ENCODE results near the gene SMIM10L1. TPM values are rescaled to one million over a fixed set of nuclear protein-coding genes. Genes with fewer than 3 reads are reported as not detected.
A peak's percentile ranks its signal among the peaks of the same experiment; 100 is the strongest.

Gene SMIM10L1
- total RNA-seq (2022) (9.7 and 11.0 TPM in 2 replicates), Bru-seq, nascent RNA (percentile 82 among the genes with signal in this experiment), BruChase-seq, experiment 1, labeled RNA remaining after a 6-hour chase (percentile 91 among the genes with signal in this experiment), BruChase-seq, experiment 2, labeled RNA remaining after a 2-hour chase (percentile 89 among the genes with signal in this experiment)
- long read RNA-seq, full-length matches to known transcripts = 58 of 58 reads
- long read RNA-seq, partial matches to known transcripts = 0 of 58 reads
- long read RNA-seq, other reads (novel, unspliced or antisense) = 0 of 58 reads

- intact Hi-C loops (cut with micrococcal nuclease; ENCODE audit: unreplicated experiment) = no loop called here
- H3K36me3 Mint-ChIP-seq (ENCODE audit: insufficient read depth, unreplicated experiment) = peaks cover 39% of the 10 kb centered on the region
- H3K4me3 Mint-ChIP-seq (ENCODE audit: low read depth, unreplicated experiment) = peak within 1 kb of the TSS; percentile 97
- CTCF ChIA-PET = interaction anchor here (1.2 to 1.6 kb wide), 3 partner anchors 28 to 400 kb away, joined by 5 to 13 read pairs (median 5); no protein-coding TSS in a partner anchor
- no peaks in the 10 kb centered on the region for H3K27me3 Mint-ChIP-seq (ENCODE audit: unreplicated experiment)
- DNase-seq = peak; percentile 92
- peaks cover 58% of the 10 kb centered on the region for H3K4me1 Mint-ChIP-seq (ENCODE audit: low read depth, unreplicated experiment)
- no TSS peak for BruUV-seq (replicated peaks)
- TF ChIP-seq CTCF (IDR thresholded peaks at IDR 0.05; ENCODE audit: unreplicated experiment) = no peak
- peak within 1 kb of the TSS; percentile 99 for H3K27ac Mint-ChIP-seq (ENCODE audit: unreplicated experiment)
- no peaks in the 10 kb centered on the region for H3K9me3 Mint-ChIP-seq (ENCODE audit: low read depth, unreplicated experiment)
These were observed at the start of gene SMIM10L1 for GRCh38 chr12:11171145-11171968. TSS of gene SMIM10L1 (plus strand) at chr12:11171194. CDS start at chr12:11171357, 163 bp downstream.

- CTCF ChIA-PET = no interaction called here
- intact Hi-C loops (cut with micrococcal nuclease; ENCODE audit: unreplicated experiment) = no loop called here
- H3K4me3 Mint-ChIP-seq (ENCODE audit: low read depth, unreplicated experiment) = no peak overlapping the region
- H3K4me1 Mint-ChIP-seq (ENCODE audit: low read depth, unreplicated experiment) = peaks cover 13% of the 10 kb centered on the region
- no TSS peak for BruUV-seq (replicated peaks)
- H3K9me3 Mint-ChIP-seq (ENCODE audit: low read depth, unreplicated experiment) = peaks cover 2% of the 10 kb centered on the region
- H3K27me3 Mint-ChIP-seq (ENCODE audit: unreplicated experiment) = no peaks in the 10 kb centered on the region
- no peak overlapping the region for H3K27ac Mint-ChIP-seq (ENCODE audit: unreplicated experiment)
- no peak for DNase-seq
- no peak for TF ChIP-seq CTCF (IDR thresholded peaks at IDR 0.05; ENCODE audit: unreplicated experiment)
- no peaks in the 10 kb centered on the region for H3K36me3 Mint-ChIP-seq (ENCODE audit: insufficient read depth, unreplicated experiment)
These were observed 40.6 kb upstream of the SMIM10L1 start for GRCh38 chr12:11130382-11130781.

GRCh38 chr12:11130999-11131398, 40.0 kb upstream of the SMIM10L1 start:
- DNase-seq = no peak
- H3K4me1 Mint-ChIP-seq (ENCODE audit: low read depth, unreplicated experiment) = peaks cover 13% of the 10 kb centered on the region
- no peak overlapping the region for H3K27ac Mint-ChIP-seq (ENCODE audit: unreplicated experiment)
- intact Hi-C loops (cut with micrococcal nuclease; ENCODE audit: unreplicated experiment) = no loop called here
- no peaks in the 10 kb centered on the region for H3K27me3 Mint-ChIP-seq (ENCODE audit: unreplicated experiment)
- CTCF ChIA-PET = no interaction called here
- BruUV-seq (replicated peaks) = no TSS peak
- H3K4me3 Mint-ChIP-seq (ENCODE audit: low read depth, unreplicated experiment) = no peak overlapping the region
- no peak for TF ChIP-seq CTCF (IDR thresholded peaks at IDR 0.05; ENCODE audit: unreplicated experiment)
- H3K36me3 Mint-ChIP-seq (ENCODE audit: insufficient read depth, unreplicated experiment) = no peaks in the 10 kb centered on the region
- peaks cover 2% of the 10 kb centered on the region for H3K9me3 Mint-ChIP-seq (ENCODE audit: low read depth, unreplicated experiment)

- intact Hi-C loops (cut with micrococcal nuclease; ENCODE audit: unreplicated experiment) = no loop called here
- Mint-ChIP-seq H3K9me3 (ENCODE audit: low read depth, unreplicated experiment) (peaks cover 2% of the 10 kb centered on the region), H3K4me1 (ENCODE audit: low read depth, unreplicated experiment) (peaks cover 13% of the 10 kb centered on the region), H3K27me3 (ENCODE audit: unreplicated experiment) (no peaks in the 10 kb centered on the region), H3K36me3 (ENCODE audit: insufficient read depth, unreplicated experiment) (no peaks in the 10 kb centered on the region), H3K27ac (ENCODE audit: unreplicated experiment) (no peak overlapping the region), H3K4me3 (ENCODE audit: low read depth, unreplicated experiment) (no peak overlapping the region)
- CTCF ChIA-PET = no interaction called here
- BruUV-seq (replicated peaks) = no TSS peak
- no peak for TF ChIP-seq CTCF (IDR thresholded peaks at IDR 0.05; ENCODE audit: unreplicated experiment)
- no peak for DNase-seq
These were observed 37.8 kb upstream of the SMIM10L1 start for GRCh38 chr12:11133162-11133561.
